H1 (cell line): ENCODE results near the gene PPAT. TPM values are rescaled to one million over a fixed set of nuclear protein-coding genes. Genes with fewer than 3 reads are reported as not detected.

Experiments used
- CTCF ChIA-PET: fragments of 300-600 bp; sonication (Branson Sonifier 250); formaldehyde crosslinking; loops from one replicate; lab custom pipeline; 2021; ENCODE audit not compliant: partially characterized antibody; lab: Charles Lee
- POLR2A ChIA-PET: fragments of 300-600 bp; sonication (Branson Sonifier 250); formaldehyde crosslinking; loops from one replicate; lab custom pipeline; 2021; ENCODE audit warnings: inconsistent platforms; ENCODE audit not compliant: partially characterized antibody; lab: Charles Lee
- DNase-seq, 2 experiments: peaks; one replicate each; pipeline versions ENCODE4 v3.0.0 to v3.0.0-alpha.2; 2010 to 2022; ENCODE audit warnings: low spot score in 2 of 2, low read depth in 1 of 2, mixed read lengths in 1 of 2
- FAIRE-seq: peaks from 2 replicates; lab custom pipeline; 2011; peaks lifted over from hg19 to GRCh38; lab: Jason Lieb, UNC
- H2AFZ ChIP-seq: 2 replicates; pipeline ENCODE4 v1.8.1; 2012; ENCODE audit warnings: low read length, inconsistent platforms
- H2AK5ac ChIP-seq: 2 replicates; pipeline ENCODE4 v1.6.1; 2013; ENCODE audit warnings: low read depth, low read length
- H2BK120ac ChIP-seq: replicated peaks from 2 replicates; pipeline ENCODE3; 2013; ENCODE audit warnings: low read depth, low read length, inconsistent platforms
- H2BK12ac ChIP-seq: 2 replicates; pipeline ENCODE4 v1.6.1; 2013; ENCODE audit warnings: low read depth, low read length
- H2BK15ac ChIP-seq: 2 replicates; pipeline ENCODE4 v1.6.1; 2013; ENCODE audit warnings: low read length
- H2BK20ac ChIP-seq: 2 replicates; pipeline ENCODE4 v1.6.1; 2013; ENCODE audit warnings: low read length
- H2BK5ac ChIP-seq: 2 replicates; pipeline ENCODE4 v1.6.1; 2013; ENCODE audit warnings: low read depth, low read length
- H3K14ac ChIP-seq: 2 replicates; pipeline ENCODE4 v1.6.1; 2013; ENCODE audit warnings: inconsistent platforms; ENCODE audit not compliant: insufficient read length
- H3K18ac ChIP-seq: 2 replicates; pipeline ENCODE4 v1.6.1; 2013; ENCODE audit warnings: low read length; ENCODE audit errors: extremely low read depth
- H3K23ac ChIP-seq: 2 replicates; pipeline ENCODE4 v1.6.1; 2013; ENCODE audit warnings: inconsistent platforms; ENCODE audit not compliant: insufficient read length
- H3K23me2 ChIP-seq: 2 replicates; pipeline ENCODE4 v1.6.1; 2013; ENCODE audit warnings: low read depth, low read length
- H3K27ac ChIP-seq: 2 replicates; pipeline ENCODE4 v1.6.1; 2011; ENCODE audit warnings: low read depth, low read length, inconsistent platforms
- H3K27me3 ChIP-seq, 4 experiments: replicated peaks in 1 of 4; 1 replicate in 1 of 4; 2 replicates in 3 of 4; pipeline versions ENCODE4 v1.6.1 to v1.8.1; 2011 to 2013; ENCODE audit warnings: low read length in 3 of 4, mild to moderate bottlenecking in 3 of 4, inconsistent platforms in 2 of 4, mixed read lengths in 2 of 4, moderate library complexity in 1 of 4; ENCODE audit not compliant: control insufficient read depth in 3 of 4, insufficient read depth in 3 of 4; ENCODE audit errors: extremely low read depth in 1 of 4
- H3K36me3 ChIP-seq, 4 experiments: 2 replicates each; pipeline versions ENCODE4 v1.6.1 to v1.8.1; 2011 to 2013; ENCODE audit warnings: mild to moderate bottlenecking in 4 of 4, low read length in 3 of 4, moderate library complexity in 2 of 4, control low read depth in 1 of 4, inconsistent platforms in 1 of 4; ENCODE audit not compliant: insufficient read depth in 4 of 4, control insufficient read depth in 2 of 4
- H3K4ac ChIP-seq: replicated peaks from 2 replicates; pipeline ENCODE3; 2013; ENCODE audit warnings: low read length, low read depth, mixed read lengths, inconsistent platforms; ENCODE audit not compliant: insufficient read length
- H3K4me1 ChIP-seq, 4 experiments: replicated peaks in 1 of 4; 1 replicate in 1 of 4; 2 replicates in 3 of 4; pipeline versions ENCODE4 v1.6.1 to v1.8.1; 2011 to 2013; ENCODE audit warnings: low read length in 3 of 4, inconsistent platforms in 2 of 4, mixed read lengths in 1 of 4; ENCODE audit not compliant: insufficient read depth in 4 of 4, control insufficient read depth in 3 of 4
- H3K4me2 ChIP-seq, 2 experiments: 2 replicates each; pipeline versions ENCODE4 v1.6.1 to v1.8.1; 2011 to 2013; ENCODE audit warnings: low read depth in 2 of 2, low read length in 2 of 2, control low read depth in 1 of 2, inconsistent platforms in 1 of 2, mild to moderate bottlenecking in 1 of 2; ENCODE audit not compliant: insufficient read depth in 1 of 2
- H3K4me3 ChIP-seq, 4 experiments: fragments of 200-600, 300-600 bp in 1 of 4; sonication (generic), shearing (Covaris generic), sonication (Bioruptor Twin) in 1 of 4; 2 replicates each; pipeline versions ENCODE4 v1.5.1 to v1.8.1; 2011 to 2016; ENCODE audit warnings: low read length in 4 of 4, low read depth in 3 of 4, control low read depth in 2 of 4, inconsistent platforms in 2 of 4, mild to moderate bottlenecking in 2 of 4, mixed read lengths in 1 of 4, moderate library complexity in 1 of 4; ENCODE audit not compliant: insufficient read depth in 2 of 4; ENCODE audit errors: extremely low read depth in 1 of 4
- H3K56ac ChIP-seq: replicated peaks from 2 replicates; pipeline ENCODE3; 2013; ENCODE audit warnings: low read depth, mild to moderate bottlenecking, mixed read lengths, low read length, inconsistent platforms; ENCODE audit not compliant: insufficient read length
- H3K79me1 ChIP-seq: 2 replicates; pipeline ENCODE4 v1.6.1; 2013; ENCODE audit warnings: low read depth, low read length, control low read depth
- H3K79me2 ChIP-seq, 2 experiments: 2 replicates each; pipeline versions ENCODE4 v1.6.1 to v1.8.1; 2012 to 2013; ENCODE audit warnings: low read length in 2 of 2, mild to moderate bottlenecking in 2 of 2, inconsistent platforms in 1 of 2; ENCODE audit not compliant: insufficient read depth in 2 of 2, control insufficient read depth in 1 of 2
- H3K9ac ChIP-seq, 4 experiments: replicated peaks in 1 of 4; 1 replicate in 1 of 4; 2 replicates in 3 of 4; pipeline versions ENCODE4 v1.6.1 to v1.8.1; 2011 to 2013; ENCODE audit warnings: low read depth in 3 of 4, low read length in 3 of 4, control low read depth in 2 of 4, mild to moderate bottlenecking in 2 of 4, moderate library complexity in 2 of 4, inconsistent platforms in 1 of 4; ENCODE audit errors: extremely low read depth in 1 of 4
- H3K9me3 ChIP-seq, 2 experiments: 2 replicates each; pipeline versions ENCODE4 v1.6.1 to v1.8.1; 2012 to 2013; ENCODE audit warnings: mild to moderate bottlenecking in 2 of 2, moderate library complexity in 2 of 2, control low read depth in 1 of 2, inconsistent platforms in 1 of 2, low read depth in 1 of 2, low read length in 1 of 2, mixed read lengths in 1 of 2; ENCODE audit not compliant: insufficient read depth in 2 of 2
- H4K20me1 ChIP-seq, 2 experiments: replicated peaks in 1 of 2; 2 replicates each; pipeline versions ENCODE3 to v1.8.1; 2011 to 2013; ENCODE audit warnings: inconsistent platforms in 2 of 2, low read length in 2 of 2, mild to moderate bottlenecking in 1 of 2; ENCODE audit not compliant: insufficient read depth in 2 of 2, control insufficient read depth in 1 of 2
- H4K5ac ChIP-seq: 2 replicates; pipeline ENCODE4 v1.6.1; 2013; ENCODE audit warnings: low read length, low read depth, mixed read lengths, inconsistent platforms; ENCODE audit not compliant: insufficient read length
- H4K8ac ChIP-seq: 2 replicates; pipeline ENCODE4 v1.8.0; 2013; ENCODE audit warnings: mild to moderate bottlenecking, moderate library complexity, low read length, inconsistent platforms; ENCODE audit not compliant: insufficient read depth; ENCODE audit errors: extremely low read depth
- H4K91ac ChIP-seq: replicated peaks from 2 replicates; pipeline ENCODE3; 2013; ENCODE audit warnings: low read length, mixed read lengths, inconsistent platforms; ENCODE audit not compliant: insufficient read length
- BACH1 ChIP-seq: IDR thresholded peaks from 2 replicates; pipeline ENCODE4 v1.6.1; 2012; ENCODE audit warnings: low read length, improper control_type of control experiment
- CHD1 ChIP-seq: IDR thresholded peaks from 2 replicates; pipeline ENCODE4 v1.6.1; 2012; ENCODE audit warnings: low read depth, low read length, improper control_type of control experiment
- CTBP2 ChIP-seq: IDR thresholded peaks from 2 replicates; pipeline ENCODE4 v1.7.0; 2011; ENCODE audit warnings: borderline replicate concordance, mild to moderate bottlenecking, moderate library complexity, mixed read lengths, low read length; ENCODE audit not compliant: insufficient read depth, insufficient read length
- EGR1 ChIP-seq: IDR thresholded peaks from 2 replicates; pipeline ENCODE4 v1.6.1; 2011; ENCODE audit warnings: low read depth, low read length, borderline replicate concordance
- GABPA ChIP-seq: IDR thresholded peaks from 2 replicates; pipeline ENCODE4 v1.6.1; 2011; ENCODE audit warnings: mild to moderate bottlenecking, low read length, moderate library complexity, borderline replicate concordance; ENCODE audit not compliant: insufficient read depth
- HDAC6 ChIP-seq: IDR thresholded peaks from one replicate; pipeline ENCODE4 v1.7.1; 2012; ENCODE audit warnings: low read depth, mild to moderate bottlenecking, inconsistent platforms, low read length, moderate library complexity
- JUN ChIP-seq: IDR thresholded peaks from 2 replicates; pipeline ENCODE4 v1.6.1; 2011; ENCODE audit warnings: low read depth, mild to moderate bottlenecking, improper control_type of control experiment, low read length
- KDM5A ChIP-seq: fragments of 200-600 bp; IDR thresholded peaks from 2 replicates; pipeline ENCODE4 v1.7.1; 2012; ENCODE audit warnings: mild to moderate bottlenecking, low read length, inconsistent platforms, mixed read lengths
- NANOG ChIP-seq: IDR thresholded peaks from 2 replicates; pipeline ENCODE4 v1.6.1; 2011; ENCODE audit warnings: low read length, low read depth, mild to moderate bottlenecking, inconsistent platforms; ENCODE audit not compliant: insufficient read depth, poor library complexity, severe bottlenecking
- POLR2A ChIP-seq, 2 experiments: IDR thresholded peaks; 1 replicate in 1 of 2; 2 replicates in 1 of 2; pipeline ENCODE4 v1.6.1; 2011; ENCODE audit warnings: low read depth in 2 of 2, low read length in 2 of 2, mild to moderate bottlenecking in 2 of 2; ENCODE audit errors: control extremely low read depth in 1 of 2
- RBBP5 ChIP-seq: IDR thresholded peaks from 2 replicates; pipeline ENCODE4 v1.7.1; 2012; ENCODE audit warnings: low read depth, mild to moderate bottlenecking, inconsistent platforms, low read length, moderate library complexity, borderline replicate concordance
- RXRA ChIP-seq: IDR thresholded peaks from 2 replicates; pipeline ENCODE4 v1.6.1; 2011; ENCODE audit warnings: low read depth, mild to moderate bottlenecking, low read length, moderate library complexity; ENCODE audit not compliant: insufficient read depth
- SP4 ChIP-seq: IDR thresholded peaks from 2 replicates; pipeline ENCODE4 v1.6.1; 2012; ENCODE audit warnings: low read length, inconsistent platforms
- TEAD4 ChIP-seq: IDR thresholded peaks from 2 replicates; pipeline ENCODE4 v1.6.1; 2012; ENCODE audit warnings: low read depth, low read length, inconsistent platforms, mixed read lengths
- WGBS, 2 experiments: shearing (Covaris generic) in 1 of 2; methylation state at CpG; one replicate each; pipeline versions ENCODE4 v1.1.6 to v1.1.7; 2013 to 2015; ENCODE audit warnings: low lambda C conversion rate in 2 of 2, mixed read lengths in 2 of 2, inconsistent platforms in 1 of 2, low coverage in 1 of 2, missing lambda C conversion rate in 1 of 2; ENCODE audit not compliant: insufficient replicate concordance in 2 of 2, insufficient coverage in 1 of 2, insufficient read length in 1 of 2; ENCODE audit errors: extremely low coverage in 1 of 2, missing lambda C conversion rate in 1 of 2; 5-methylcytosine and 5-hydroxymethylcytosine counted together
- polyA plus RNA-seq, 7 experiments: library from polyadenylated mRNA; depleted of rRNA in 3 of 7; stranded (reverse) in 5 of 7; unstranded in 2 of 7; fragments of >200 nt in 5 of 7; fragments of 200-250 nt in 2 of 7; gene quantifications; 1 replicate in 5 of 7; 2 replicates in 1 of 7; 4 replicates in 1 of 7; pipeline versions ENCODE4 v1.2.1 to v1.2.3, GENCODE V29; 2011 to 2013; ENCODE audit warnings: missing spikeins in 2 of 7, mixed read lengths in 2 of 7
- total RNA-seq: library from RNA; stranded (reverse); fragmentation: NEBNext Ultra II Directional; extraction: Animal tissue kit (Norgen Biotek cat#: 25700); gene quantifications from 2 replicates; pipeline ENCODE4 v1.2.1, GENCODE V29; 2021
- TF ChIP-seq, protein P1 (sequence below): IDR thresholded peaks from 2 replicates; pipeline ENCODE4 v1.6.1; 2012; ENCODE audit warnings: inconsistent platforms

The PPAT gene
- total and polyA plus RNA-seq, 2 of the 8 experiments (the other 6 are each of a cell fraction or from before 2014, with no cell fraction given) = 24.5 to 104 TPM

GRCh38 chr4:56356650-56357049 is 78.8 kb downstream of the PPAT start:
- H3K23ac ChIP-seq = no peak overlapping the region
- H4K8ac ChIP-seq = no peak overlapping the region
- no peak overlapping the region for H4K91ac ChIP-seq
- no peaks in the 10 kb centered on the region; a peak in 2 of 4 replicates for H3K9me3 ChIP-seq
- H3K14ac ChIP-seq = no peak overlapping the region
- no peak overlapping the region for H2AFZ ChIP-seq
- H2BK120ac ChIP-seq = no peak overlapping the region
- no peak overlapping the region for H3K56ac ChIP-seq
- no peaks in the 10 kb centered on the region for H3K79me2 ChIP-seq
- H3K27ac ChIP-seq = no peak overlapping the region
- H4K5ac ChIP-seq = no peak overlapping the region
- POLR2A ChIA-PET = no interaction called here
- DNase-seq (no peak), FAIRE-seq (no peak)
- H3K18ac ChIP-seq = no peak overlapping the region
- peaks cover 0 to 8% (median under 1%) of the 10 kb centered on the region in 4 experiments; a peak in 2 of 8 replicates for H3K36me3 ChIP-seq
- H3K4ac ChIP-seq = no peak overlapping the region
- no peak overlapping the region for H2BK5ac ChIP-seq
- CTCF ChIA-PET = no interaction called here
- no peak overlapping the region for H2BK20ac ChIP-seq
- H4K20me1 ChIP-seq = no peaks in the 10 kb centered on the region
- no peak overlapping the region for H2AK5ac ChIP-seq
- no peaks in the 10 kb centered on the region for H3K4me1 ChIP-seq
- no peak overlapping the region for H3K4me3 ChIP-seq
- no peak overlapping the region for H3K9ac ChIP-seq
- no peaks in the 10 kb centered on the region for H3K27me3 ChIP-seq
- no peak overlapping the region for H2BK12ac ChIP-seq
- 88% methylated on average over 9 of the region's 9 CpGs; no CpG with 5 or more reads in 1 of the 2 experiments for WGBS, 2 experiments
- H3K4me2 ChIP-seq = no peak overlapping the region
- no peak overlapping the region for H2BK15ac ChIP-seq
- H3K23me2 ChIP-seq = no peaks in the 10 kb centered on the region
- no peaks in the 10 kb centered on the region for H3K79me1 ChIP-seq
- no peak for TF ChIP-seq POLR2A (IDR thresholded peaks at IDR 0.05; ENCODE audit: control extremely low read depth in 1 of 2, low read depth in 2 of 2, low read length in 2 of 2)
- TF ChIP-seq RBBP5 = no peak
- TF ChIP-seq BACH1 = no peak
- TF ChIP-seq CTBP2 = no peak
- no peak for TF ChIP-seq KDM5A
- TF ChIP-seq NANOG = no peak
- no peak for TF ChIP-seq HDAC6
- no peak for TF ChIP-seq EGR1
- TF ChIP-seq CHD1 = no peak
- TF ChIP-seq, protein P1, sequence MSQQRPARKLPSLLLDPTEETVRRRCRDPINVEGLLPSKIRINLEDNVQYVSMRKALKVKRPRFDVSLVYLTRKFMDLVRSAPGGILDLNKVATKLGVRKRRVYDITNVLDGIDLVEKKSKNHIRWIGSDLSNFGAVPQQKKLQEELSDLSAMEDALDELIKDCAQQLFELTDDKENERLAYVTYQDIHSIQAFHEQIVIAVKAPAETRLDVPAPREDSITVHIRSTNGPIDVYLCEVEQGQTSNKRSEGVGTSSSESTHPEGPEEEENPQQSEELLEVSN = no peak
- no peak for TF ChIP-seq GABPA
- no peak for TF ChIP-seq SP4
- no peak for TF ChIP-seq RXRA
- no peak for TF ChIP-seq JUN
- no peak for TF ChIP-seq TEAD4
